Measurements from ENCODE around the gene THOC6. TPM values are rescaled to one million over a fixed set of nuclear protein-coding genes. Genes with fewer than 3 reads are reported as not detected.

THOC6 gene
- total RNA-seq, 4 donors from 2014 or later: 13.2 to 22.1 (median 20.1) TPM

GRCh38 chr16:2983706-2984136 lies 40.1 kb upstream of the THOC6 start:
- peak; percentile 68 to 95 for DNase-seq (ENCODE audit: low spot score in 2 of 2)
- no peak overlapping the region for H3K4me3 ChIP-seq (ENCODE audit: low read depth, poor library complexity, severe bottlenecking)
- TF ChIP-seq CTCF (IDR thresholded peaks at IDR 0.05) (no peak), POLR2A (IDR thresholded peaks at IDR 0.05) (no peak)
- intact Hi-C loops (cut with DNase I; ENCODE audit: low total_unique reads): no loop called here
- WGBS, 2 donors: 9 to 16% methylated on average over 23 to 42 of the region's 42 CpGs

- no peak for DNase-seq (ENCODE audit: low spot score in 2 of 2)
- 58 to 61% methylated on average over 9 of the region's 9 CpGs for WGBS, 2 donors
- intact Hi-C loops (cut with DNase I; ENCODE audit: low total_unique reads): no loop called here
Measured at GRCh38 chr16:2985462-2985861, 38.4 kb upstream of the THOC6 start.

GRCh38 chr16:2985893-2986355 lies 37.9 kb upstream of the THOC6 start:
- no peak for DNase-seq (ENCODE audit: low spot score in 2 of 2)
- intact Hi-C loops (cut with DNase I; ENCODE audit: low total_unique reads): no loop called here
- no peak overlapping the region for H3K4me3 ChIP-seq (ENCODE audit: low read depth, poor library complexity, severe bottlenecking)
- WGBS, 2 donors: 50 to 72% methylated on average over 5 to 15 of the region's 15 CpGs
- TF ChIP-seq POLR2A (IDR thresholded peaks at IDR 0.05) (no peak), CTCF (IDR thresholded peaks at IDR 0.05) (no peak)

More at GRCh38 chr16:2985462-2985861, 38.4 kb upstream of the THOC6 start:
- H3K4me3 ChIP-seq (ENCODE audit: low read depth, poor library complexity, severe bottlenecking): no peak overlapping the region
- TF ChIP-seq POLR2A (IDR thresholded peaks at IDR 0.05) (no peak), CTCF (IDR thresholded peaks at IDR 0.05) (no peak)

- intact Hi-C loops (cut with DNase I; ENCODE audit: low total_unique reads): no loop called here
- H3K4me3 ChIP-seq (ENCODE audit: low read depth, poor library complexity, severe bottlenecking): no peak overlapping the region
- 59 to 64% methylated on average over 14 to 15 of the region's 17 CpGs for WGBS, 2 donors
- no peak for TF ChIP-seq CTCF (IDR thresholded peaks at IDR 0.05)
- TF ChIP-seq POLR2A (IDR thresholded peaks at IDR 0.05): no peak
- DNase-seq (ENCODE audit: low spot score in 2 of 2): no peak
Measured at GRCh38 chr16:2986623-2987188, 37.1 kb upstream of the THOC6 start.

- intact Hi-C loops (cut with DNase I; ENCODE audit: low total_unique reads): no loop called here
- DNase-seq (ENCODE audit: low spot score in 2 of 2): no peak
- no peak for TF ChIP-seq POLR2A (IDR thresholded peaks at IDR 0.05)
- no peak for TF ChIP-seq CTCF (IDR thresholded peaks at IDR 0.05)
- no peak overlapping the region for H3K4me3 ChIP-seq (ENCODE audit: low read depth, poor library complexity, severe bottlenecking)
- WGBS, 2 donors: 74 to 89% methylated on average over 6 of the region's 9 CpGs
Measured at GRCh38 chr16:2987286-2987685, 36.5 kb upstream of the THOC6 start.

GRCh38 chr16:2987833-2988232 lies 36.0 kb upstream of the THOC6 start:
- TF ChIP-seq POLR2A (IDR thresholded peaks at IDR 0.05): no peak
- no peak for TF ChIP-seq CTCF (IDR thresholded peaks at IDR 0.05)
- DNase-seq (ENCODE audit: low spot score in 2 of 2): no peak
- no peak overlapping the region for H3K4me3 ChIP-seq (ENCODE audit: low read depth, poor library complexity, severe bottlenecking)
- 35 to 67% methylated on average over 2 to 4 of the region's 8 CpGs for WGBS, 2 donors
- intact Hi-C loops (cut with DNase I; ENCODE audit: low total_unique reads): no loop called here
